Mucosa of stomach (tissue), 1 donor: ENCODE results near the gene BEST2.

Source experiments
- H3K27me3 ChIP-seq: one replicate; pipeline ENCODE4 v1.7.0; 2013; ENCODE audit warnings: mild to moderate bottlenecking, low read length; ENCODE audit not compliant: control insufficient read depth, insufficient read depth
- H3K36me3 ChIP-seq: one replicate; pipeline ENCODE4 v1.7.0; 2013; ENCODE audit warnings: low read length; ENCODE audit not compliant: control insufficient read depth, insufficient read depth
- H3K4me1 ChIP-seq: one replicate; pipeline ENCODE4 v1.7.0; 2013; ENCODE audit warnings: mild to moderate bottlenecking, low read length; ENCODE audit not compliant: control insufficient read depth, insufficient read depth
- H3K4me3 ChIP-seq: one replicate; pipeline ENCODE4 v1.7.0; 2013; ENCODE audit warnings: low read length
- H3K9ac ChIP-seq: one replicate; pipeline ENCODE4 v1.7.0; 2013; ENCODE audit warnings: mild to moderate bottlenecking, low read length, moderate library complexity
- H3K9me3 ChIP-seq: one replicate; pipeline ENCODE4 v1.7.0; 2013; ENCODE audit warnings: mild to moderate bottlenecking, low read length, moderate library complexity; ENCODE audit not compliant: control insufficient read depth
- donor health status: Pancreatic carcinoma.

BEST2 gene

DNA sequence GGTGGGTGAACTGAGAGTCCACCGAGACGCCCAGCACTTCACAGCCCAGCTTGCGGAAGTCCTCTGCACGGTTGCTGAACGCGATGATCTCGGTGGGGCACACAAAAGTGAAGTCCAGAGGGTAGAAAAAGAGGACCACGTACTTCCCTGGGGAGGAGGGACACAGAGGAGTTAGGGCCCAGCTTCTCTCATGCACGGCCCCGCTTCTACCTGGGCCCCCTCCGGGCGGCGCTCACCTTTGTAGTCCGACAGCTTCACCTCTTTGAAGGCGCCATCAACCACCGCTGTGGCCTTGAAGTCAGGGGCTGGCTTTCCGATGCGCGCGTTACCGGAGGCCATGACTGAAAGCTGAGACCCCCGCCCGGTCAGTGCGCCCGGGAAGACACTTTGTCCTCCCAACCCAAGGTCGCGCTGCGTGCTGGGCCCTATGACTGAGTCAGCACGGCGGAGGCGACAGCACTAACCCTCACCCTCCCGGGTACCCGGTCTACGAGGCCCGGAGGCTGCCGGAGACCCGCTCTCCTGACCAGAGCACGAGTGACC lies 49.4 kb downstream of the BEST2 start:
- no peaks in the 10 kb centered on the region for H3K27me3 ChIP-seq
- H3K9ac ChIP-seq: peak overlapping the region; percentile 91
- H3K4me3 ChIP-seq: peak overlapping the region; percentile 90
- no peaks in the 10 kb centered on the region for H3K36me3 ChIP-seq
- peaks cover 33% of the 10 kb centered on the region for H3K4me1 ChIP-seq
- no peaks in the 10 kb centered on the region for H3K9me3 ChIP-seq

DNA sequence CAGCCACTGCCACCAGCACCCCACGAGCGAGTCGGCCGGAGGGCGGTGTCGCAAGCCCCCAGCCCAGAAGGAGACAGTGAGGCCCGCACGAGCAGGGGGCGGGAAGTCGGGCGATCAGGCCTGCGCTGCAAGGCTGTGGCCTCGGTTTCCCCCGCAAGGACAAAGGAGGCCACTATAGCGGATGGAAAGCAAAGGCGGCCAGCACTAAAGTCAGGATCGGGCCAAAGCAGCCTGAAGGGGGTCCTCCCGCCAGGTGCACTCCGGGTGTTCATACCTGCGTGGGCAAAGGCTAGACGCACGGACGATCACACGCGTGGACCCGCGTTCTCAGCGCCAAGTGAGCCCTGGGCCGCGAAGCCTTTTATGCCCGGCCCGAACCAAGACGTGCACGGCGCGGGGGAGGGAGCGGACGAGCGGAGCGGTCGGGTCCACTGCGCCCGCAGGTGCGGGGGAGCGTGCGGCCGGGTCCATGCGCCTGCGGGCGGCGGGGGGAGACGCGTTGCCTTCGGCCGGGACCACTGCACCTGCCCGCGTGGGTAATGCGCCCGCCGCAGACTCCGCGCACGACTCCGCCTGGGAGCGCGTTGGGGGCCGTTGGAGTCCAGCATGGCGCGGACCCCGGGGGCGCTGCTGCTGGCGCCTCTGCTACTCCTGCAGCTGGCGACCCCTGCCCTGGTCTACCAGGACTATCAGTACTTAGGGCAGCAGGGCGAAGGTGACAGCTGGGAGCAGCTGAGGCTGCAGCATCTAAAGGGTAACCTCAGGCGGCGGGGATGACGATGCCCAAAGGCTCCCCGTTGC lies 50.1 kb downstream of the BEST2 start, which contains the start of the genes PRDX2 and THSD8:
Gene PRDX2, minus strand, starts transcription at position 335 of the 801 bp plus-strand sequence. CDS start 539 bp downstream, outside the sequence.
Gene THSD8, plus strand, starts transcription at position 604 of the 801 bp plus-strand sequence. Its CDS starts 3 bp downstream, at position 607.
- Histone ChIP-seq H3K27me3 (no peaks in the 10 kb centered on the region), H3K4me1 (peaks cover 29% of the 10 kb centered on the region), H3K36me3 (no peaks in the 10 kb centered on the region), H3K4me3 (peak within 1 kb of the TSS; percentile 90), H3K9ac (peak within 1 kb of the TSS; percentile 91), H3K9me3 (no peaks in the 10 kb centered on the region)

DNA sequence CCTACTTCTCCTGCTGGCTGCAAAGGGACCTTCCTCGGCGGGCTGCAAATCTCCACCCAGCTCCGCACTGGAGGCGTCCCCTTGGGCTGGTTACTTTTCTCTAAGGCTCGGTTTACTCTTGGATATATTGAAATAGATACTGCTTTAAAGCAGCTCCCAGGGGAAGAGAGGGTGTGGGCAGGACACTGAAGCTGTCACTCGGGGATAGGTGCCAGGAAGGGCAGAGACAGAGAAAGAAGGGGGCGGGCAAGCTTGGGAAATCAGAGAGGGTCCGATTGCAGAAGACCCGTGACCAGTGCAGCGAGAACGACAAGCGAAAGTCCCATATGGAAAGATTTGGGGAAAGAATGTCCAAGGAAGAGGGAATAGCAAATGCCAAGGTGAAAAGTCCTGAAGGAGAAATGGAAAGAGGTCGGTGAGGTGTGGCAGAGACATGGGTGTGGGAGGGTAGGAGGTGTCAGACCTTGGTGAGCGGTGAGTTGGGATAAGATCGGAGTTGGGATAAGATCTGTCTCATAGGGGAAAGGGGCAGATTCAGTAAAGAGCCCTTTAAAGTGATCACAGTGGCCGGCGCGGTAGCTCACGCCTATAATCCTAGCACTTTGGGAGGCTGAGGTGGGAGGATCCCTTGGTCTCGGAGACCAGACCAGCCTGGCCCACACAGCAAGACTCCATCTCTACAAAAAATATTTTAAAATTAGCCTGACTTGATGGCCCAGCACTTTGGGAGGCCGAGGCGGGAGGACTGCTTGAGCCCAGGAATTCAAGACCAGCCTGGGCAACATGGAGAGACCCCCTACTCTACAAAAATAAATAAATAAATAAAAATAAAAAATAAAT lies 50.9 kb downstream of the BEST2 start:
- H3K9ac ChIP-seq: peak overlapping the region; percentile 91
- no peaks in the 10 kb centered on the region for H3K36me3 ChIP-seq
- no peaks in the 10 kb centered on the region for H3K9me3 ChIP-seq
- H3K4me1 ChIP-seq: peaks cover 34% of the 10 kb centered on the region
- H3K4me3 ChIP-seq: no peak overlapping the region
- no peaks in the 10 kb centered on the region for H3K27me3 ChIP-seq

DNA sequence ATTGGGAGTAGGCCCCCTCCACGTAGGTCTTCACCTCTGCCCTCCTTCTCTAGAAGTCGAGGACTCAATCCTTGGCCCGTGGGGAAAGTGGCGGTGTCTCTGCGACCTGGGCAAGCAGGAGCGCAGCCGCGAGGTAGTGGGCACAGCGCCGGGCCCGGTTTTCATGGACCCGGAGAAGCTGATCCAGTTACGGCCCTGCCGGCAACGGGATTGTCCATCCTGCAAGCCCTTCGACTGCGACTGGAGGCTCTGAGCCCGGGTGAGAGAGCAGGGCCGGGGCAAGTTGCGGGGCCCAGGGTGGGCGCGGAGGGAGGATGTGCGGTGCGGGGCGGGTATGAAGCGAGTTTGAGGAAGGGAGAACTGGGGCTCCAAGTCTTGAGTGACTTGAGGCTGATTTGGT lies 52.5 kb downstream of the BEST2 start:
- Histone ChIP-seq H3K4me3 (no peak overlapping the region), H3K36me3 (no peaks in the 10 kb centered on the region), H3K9me3 (no peaks in the 10 kb centered on the region), H3K9ac (no peak overlapping the region), H3K27me3 (no peaks in the 10 kb centered on the region), H3K4me1 (peaks cover 34% of the 10 kb centered on the region)

DNA sequence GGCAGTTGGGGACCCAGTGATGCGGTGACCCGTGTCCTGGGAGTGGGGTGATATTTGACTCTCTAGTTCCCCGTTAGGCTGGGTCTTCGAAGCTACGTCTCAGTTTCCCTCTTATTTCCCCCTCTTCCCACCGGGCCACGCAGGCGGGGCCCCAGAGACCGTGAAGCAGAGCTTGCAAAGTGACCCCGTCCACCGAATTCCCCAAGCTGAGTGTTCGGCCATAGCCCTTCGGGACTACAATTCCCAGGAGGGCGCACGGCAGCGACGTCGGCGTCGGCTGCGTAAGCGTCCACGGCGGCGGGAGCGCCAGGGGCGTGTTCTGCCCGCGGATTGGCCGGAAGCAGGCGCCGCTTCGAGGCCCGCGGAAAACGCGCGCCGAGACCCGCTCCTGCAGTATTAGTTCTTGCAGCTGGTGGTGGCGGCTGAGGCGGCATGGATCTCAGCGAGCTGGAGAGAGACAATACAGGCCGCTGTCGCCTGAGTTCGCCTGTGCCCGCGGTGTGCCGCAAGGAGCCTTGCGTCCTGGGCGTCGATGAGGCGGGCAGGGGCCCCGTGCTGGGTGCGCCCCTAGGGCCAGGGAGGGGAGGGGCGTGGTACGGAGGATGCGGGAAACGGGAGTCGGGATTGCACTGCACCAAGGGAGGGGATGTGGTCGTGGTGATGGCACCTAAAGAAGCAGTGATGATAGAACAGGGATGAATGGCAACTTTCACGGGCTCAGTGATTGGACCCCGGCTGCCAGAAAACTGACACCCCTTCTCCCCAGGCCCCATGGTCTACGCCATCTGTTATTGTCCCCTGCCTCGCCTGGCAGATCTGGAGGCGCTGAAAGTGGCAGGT lies 54.9 kb downstream of the BEST2 start, which contains the start of gene RNASEH2A:
Gene RNASEH2A, plus strand, starts transcription at position 343 of the 840 bp plus-strand sequence. Its CDS starts 90 bp downstream, at position 433.
- H3K36me3 ChIP-seq: no peaks in the 10 kb centered on the region
- H3K9me3 ChIP-seq: no peaks in the 10 kb centered on the region
- peak within 1 kb of the TSS; percentile 53 for H3K9ac ChIP-seq
- peak within 1 kb of the TSS; percentile 16 for H3K4me3 ChIP-seq
- no peaks in the 10 kb centered on the region for H3K27me3 ChIP-seq
- H3K4me1 ChIP-seq: peaks cover 21% of the 10 kb centered on the region
